Iris pigment epithelial cell (primary cell): ENCODE data around the gene TMEM25.
"Not testable (repeated sequence)": the region's sequence is repeated elsewhere in the genome, so short reads cannot be mapped to it uniquely, and the experiment has no call there.

Source experiments
- DNase-seq: peaks from one replicate; pipeline ENCODE4 v3.0.0-alpha.2; 2011; ENCODE audit warnings: low read depth

Gene TMEM25

GRCh38 chr11:118532091-118532490 lies 1.1 kb downstream of the TMEM25 start:
- no peak for DNase-seq

DNA sequence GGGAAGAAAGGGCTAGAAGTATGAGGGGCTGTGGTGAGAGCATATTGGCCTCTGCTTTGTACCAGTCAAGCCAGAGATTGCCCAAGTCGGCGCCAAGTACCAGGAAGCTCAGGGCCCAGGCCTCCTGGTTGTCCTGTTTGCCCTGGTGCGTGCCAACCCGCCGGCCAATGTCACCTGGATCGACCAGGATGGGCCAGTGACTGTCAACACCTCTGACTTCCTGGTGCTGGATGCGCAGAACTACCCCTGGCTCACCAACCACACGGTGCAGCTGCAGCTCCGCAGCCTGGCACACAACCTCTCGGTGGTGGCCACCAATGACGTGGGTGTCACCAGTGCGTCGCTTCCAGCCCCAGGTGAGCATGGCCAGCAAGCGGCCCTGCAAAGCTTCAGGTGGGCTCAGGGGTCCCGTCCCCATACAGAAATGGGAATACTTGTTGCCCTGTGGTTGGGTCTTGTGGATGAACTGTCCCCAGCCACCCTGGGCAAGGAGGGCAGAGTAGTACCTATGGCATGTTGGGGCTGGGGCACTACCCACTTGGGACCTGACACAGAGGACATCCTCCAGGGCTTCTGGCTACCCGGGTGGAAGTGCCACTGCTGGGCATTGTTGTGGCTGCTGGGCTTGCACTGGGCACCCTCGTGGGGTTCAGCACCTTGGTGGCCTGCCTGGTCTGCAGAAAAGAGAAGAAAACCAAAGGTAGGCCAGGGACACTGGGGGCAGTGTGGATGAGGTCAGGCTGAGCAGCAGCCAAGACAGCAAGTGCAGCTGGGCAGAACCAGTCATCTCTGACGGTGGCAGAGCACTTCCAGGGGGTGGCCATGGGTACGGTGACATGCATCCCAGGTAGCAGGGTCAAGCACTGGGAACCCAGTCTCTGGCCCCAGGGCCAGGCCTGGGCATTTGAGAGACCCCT lies 2.1 kb downstream of the TMEM25 start:
- no peak for DNase-seq

DNA sequence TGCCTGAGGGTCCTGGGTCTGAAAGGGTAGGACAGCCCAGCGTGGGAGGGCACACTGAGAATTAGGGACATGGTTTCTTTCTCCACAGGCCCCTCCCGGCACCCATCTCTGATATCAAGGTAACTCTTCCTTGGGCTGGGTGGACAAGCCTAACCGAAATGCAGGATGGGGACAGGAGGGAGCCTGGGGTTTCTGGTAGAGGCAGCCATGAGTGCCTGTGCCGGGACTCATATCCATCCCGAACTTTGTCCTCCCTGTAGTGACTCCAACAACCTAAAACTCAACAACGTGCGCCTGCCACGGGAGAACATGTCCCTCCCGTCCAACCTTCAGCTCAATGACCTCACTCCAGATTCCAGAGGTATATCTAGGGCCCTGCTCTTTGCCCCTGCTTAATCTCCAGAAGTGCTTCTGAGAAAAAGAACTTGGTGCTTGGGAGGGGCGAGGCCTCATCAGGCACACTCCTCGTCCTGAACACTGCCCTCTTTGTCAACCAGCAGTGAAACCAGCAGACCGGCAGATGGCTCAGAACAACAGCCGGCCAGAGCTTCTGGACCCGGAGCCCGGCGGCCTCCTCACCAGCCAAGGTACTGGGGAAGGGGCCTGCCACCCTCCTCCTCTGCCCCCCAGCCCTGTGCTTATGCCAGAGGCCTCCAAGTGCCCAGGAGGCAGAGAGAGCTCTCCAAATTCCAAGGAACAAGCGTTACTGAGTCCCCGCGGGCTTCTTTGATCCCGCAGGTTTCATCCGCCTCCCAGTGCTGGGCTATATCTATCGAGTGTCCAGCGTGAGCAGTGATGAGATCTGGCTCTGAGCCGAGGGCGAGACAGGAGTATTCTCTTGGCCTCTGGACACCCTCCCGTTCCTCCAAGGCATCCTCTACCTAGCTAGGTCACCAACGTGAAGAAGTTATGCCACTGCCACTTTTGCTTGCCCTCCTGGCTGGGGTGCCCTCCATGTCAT lies 3.1 kb downstream of the TMEM25 start:
- no peak for DNase-seq

GRCh38 chr11:118535261-118535660 lies 4.3 kb downstream of the TMEM25 start:
- no peak for DNase-seq

GRCh38 chr11:118536726-118537125 lies 5.7 kb downstream of the TMEM25 start:
- peak; percentile 68 for DNase-seq

DNA sequence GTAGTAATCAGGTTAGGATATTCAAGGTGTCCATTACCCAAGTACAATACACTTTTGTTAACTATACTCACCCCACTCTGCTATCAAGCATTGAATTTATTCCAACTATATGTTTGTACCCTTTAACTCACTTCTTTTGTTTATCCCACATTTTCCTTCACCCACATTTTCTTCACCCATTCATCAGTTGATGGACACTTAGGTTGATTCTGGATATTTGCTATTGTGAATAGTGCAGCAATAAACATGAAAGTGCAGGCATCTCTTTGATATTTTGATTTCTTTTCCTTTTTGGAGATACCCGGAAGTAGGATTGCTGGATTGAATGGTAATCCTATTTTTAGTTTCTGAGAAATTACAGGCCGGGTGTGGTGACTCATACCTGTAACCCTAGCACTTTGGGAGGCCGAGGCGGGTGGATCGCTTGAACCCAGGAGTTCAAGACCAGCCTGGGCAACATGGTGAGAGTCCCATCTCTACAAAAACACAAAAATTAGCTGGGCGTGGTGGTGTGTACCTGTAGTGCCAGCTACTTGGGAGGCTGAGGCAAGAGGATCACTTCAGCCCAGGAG lies 6.5 kb downstream of the TMEM25 start:
- DNase-seq, result no peak

DNA sequence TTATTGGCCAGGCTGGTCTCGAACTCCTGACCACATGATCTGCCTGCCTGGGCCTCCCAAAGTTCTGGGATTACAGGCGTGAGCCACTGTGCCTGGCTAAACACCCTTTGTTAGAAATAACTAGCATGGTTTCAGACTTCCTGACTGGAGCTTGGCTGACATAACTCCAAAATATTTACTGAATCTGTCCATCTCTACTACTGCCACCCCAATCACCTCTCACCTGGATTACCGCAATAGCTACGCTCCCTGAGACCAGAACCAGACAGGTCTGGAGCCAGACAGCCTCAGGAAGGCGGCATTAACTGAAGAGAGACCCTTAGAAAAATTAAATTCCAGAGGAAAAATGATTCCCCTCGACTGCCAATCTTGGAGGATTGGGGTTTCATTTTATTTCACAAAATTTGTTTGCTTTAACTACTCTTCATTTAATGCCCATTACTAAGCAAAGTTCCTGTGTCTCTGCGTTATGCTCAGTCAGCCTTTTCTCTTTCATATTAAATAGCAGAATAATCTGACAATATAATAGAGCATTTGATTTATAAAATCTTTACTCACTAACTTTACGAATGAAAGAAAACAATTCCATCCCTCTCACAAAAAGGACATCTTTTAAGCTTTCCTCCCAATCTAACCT lies 13.1 kb downstream of the TMEM25 start:
- DNase-seq, result no peak

DNA sequence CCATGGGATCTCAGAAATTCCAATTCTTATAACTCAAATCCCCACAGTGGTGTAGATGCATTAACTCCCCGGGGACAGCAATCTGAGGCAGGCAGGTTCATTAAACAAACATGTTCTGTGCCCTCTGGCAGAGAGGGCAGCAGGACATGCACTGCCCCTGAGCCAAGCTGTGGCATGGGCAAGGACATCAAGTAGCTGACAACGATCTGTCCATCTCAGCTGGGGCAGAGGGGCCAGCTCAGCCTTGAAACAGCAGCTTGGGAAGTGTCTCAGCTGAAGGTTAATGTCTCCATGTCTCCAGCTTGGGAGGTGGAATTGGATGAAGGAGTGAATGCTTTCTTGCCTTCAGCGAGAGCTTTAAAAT lies 13.6 kb downstream of the TMEM25 start:
- DNase-seq, result no peak

DNA sequence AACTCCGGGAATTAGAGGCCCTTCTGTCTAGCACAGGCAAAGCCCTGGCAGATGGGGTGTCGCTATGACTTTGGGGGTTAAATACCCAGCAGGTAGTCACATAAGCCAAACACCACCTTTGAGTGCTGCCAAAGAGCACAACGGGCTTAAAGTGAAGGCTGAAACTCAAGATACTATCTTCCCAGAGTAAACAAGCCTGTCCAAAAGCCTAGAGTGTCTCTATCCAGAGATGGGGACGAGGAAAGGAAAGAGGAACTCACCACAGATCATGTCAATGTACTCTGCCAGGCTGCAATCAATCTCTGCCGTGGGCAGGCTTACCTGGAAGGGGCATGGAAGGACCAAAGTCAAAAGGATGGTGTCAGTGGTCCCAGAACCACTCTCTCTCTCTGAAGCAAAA lies 14.5 kb downstream of the TMEM25 start:
- no peak for DNase-seq

DNA sequence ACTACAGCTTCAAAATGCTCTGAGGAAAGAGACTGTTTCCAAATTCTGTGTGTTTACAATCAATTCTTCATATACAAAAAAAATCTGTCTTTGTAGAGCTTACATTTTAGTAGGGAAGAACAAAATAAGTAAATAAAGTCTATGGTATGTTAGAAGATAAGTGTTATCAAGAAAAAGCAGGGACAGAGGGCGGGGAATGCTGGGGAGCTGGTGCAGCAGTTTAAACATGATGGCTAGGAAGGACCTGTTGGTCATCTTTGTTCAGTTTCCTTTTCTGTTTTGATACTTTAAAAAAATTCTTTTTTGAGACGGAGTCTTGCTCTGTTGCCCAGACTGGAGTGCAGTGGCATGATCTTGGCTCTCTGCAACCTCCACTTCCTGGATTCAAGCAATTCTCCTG lies 16.1 kb downstream of the TMEM25 start:
- no peak for DNase-seq

DNA sequence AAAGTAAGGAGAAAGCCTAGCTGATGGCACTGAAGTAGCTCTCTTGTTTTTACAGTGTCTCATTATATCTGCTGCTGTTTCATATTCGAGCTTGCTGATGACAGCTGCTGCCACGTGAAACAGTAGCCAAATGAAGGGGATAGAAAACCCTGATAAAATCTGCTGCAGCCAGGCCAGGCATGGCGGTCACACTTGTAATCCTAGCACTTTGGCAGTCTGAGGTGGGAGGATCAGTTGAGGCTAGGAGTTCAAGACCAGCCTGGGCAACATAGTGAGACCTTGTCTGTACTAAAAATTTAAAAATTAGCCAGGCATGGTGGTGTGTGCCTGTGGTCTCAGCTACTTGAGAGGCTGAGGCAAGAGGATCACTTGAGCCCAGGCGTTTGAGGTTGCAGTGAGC lies 21.3 kb downstream of the TMEM25 start:
- DNase-seq, result no peak

DNA sequence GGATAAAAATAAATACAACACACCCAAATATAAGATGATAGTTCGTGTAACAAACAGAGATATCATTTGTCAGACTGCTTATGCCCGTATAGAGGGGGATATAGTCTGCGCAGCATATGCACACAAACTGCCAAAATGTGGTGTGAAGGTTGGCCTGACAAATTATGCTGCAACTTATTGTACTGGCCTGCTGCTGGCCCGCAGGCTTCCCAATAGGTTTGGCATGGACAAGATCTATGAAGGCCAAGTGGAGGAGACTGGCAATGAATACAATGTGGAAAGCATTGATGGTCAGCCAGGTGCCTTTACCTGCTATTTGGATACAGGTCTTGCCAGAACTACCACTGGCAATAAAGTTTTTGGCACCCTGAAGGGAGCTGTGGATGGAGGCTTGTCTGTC lies 29.8 kb downstream of the TMEM25 start:
- no peak for DNase-seq

DNA sequence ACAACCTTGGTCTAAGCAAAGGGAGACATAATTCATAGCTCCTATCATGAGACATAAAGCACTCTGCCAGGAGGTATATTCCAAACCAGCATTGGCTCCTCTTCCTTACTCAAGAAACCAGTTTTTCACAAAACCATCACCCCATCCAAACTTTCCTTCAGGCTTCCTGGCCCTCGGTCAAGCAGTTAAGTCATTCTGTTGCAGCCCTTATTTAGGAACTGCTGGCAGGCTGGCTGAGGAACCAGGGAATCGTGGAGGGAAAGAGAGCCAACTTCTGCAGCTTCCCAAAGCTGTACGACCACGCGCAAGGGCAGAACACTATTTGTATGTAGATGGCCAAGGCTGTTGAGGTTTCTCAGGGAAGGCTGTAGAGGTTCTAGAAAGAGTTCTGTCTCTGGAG lies 34.1 kb downstream of the TMEM25 start:
- DNase-seq, result no peak

DNA sequence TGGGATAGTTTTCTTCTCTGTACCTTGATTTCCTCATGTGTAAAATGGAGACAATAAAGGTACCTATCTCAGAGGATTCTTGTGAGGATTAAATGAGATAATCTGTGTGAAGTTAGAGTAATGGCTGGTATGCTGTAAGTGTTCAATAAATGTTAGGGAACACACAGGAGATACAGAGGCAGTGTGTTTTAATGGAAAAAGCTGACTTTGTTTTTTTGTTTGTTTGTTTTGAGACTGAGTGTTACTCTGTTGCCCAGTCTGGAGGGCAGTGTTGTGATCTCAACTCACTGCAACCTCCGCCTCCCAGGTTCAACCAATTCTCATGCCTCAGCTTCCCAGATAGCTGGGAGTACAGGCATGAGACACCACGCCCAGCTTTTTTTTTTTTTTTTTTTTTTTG lies 38.7 kb downstream of the TMEM25 start:
- no peak for DNase-seq

DNA sequence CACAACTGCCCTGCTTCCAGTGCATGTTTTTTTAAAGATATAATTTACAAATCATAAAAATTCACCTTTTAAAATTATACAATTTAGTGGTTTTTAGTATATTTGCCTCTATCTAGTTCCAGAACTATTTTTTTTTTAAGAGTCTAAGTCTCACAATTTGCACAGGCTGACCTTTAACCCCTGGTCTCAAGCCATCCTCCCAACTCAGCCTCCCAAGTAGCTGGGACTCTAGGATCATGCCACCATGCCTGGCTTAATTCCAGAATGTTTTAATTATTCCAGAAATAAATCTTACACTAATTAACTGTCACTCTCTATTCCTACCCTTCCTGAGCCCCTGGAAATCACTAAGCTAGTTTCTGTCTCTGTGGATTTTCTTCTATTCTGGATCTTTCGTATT lies 39.8 kb downstream of the TMEM25 start:
- DNase-seq, result no peak

DNA sequence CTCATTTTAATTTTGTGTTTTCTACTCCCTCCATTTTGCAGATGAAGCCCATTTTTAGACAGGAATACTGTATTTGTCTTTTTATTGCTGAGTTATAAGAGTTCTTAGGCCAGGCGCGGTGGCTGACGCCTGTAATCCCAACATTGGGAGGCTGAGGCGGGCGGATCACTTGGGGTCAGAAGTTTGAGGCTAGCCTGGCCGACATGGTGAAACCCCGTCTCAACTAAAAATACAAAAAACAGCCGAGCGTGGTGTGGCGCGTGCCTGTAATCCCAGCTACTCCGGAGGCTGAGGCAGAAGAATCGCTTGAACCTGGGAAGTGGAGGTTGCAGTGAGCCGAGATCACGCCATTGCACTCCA lies 40.7 kb downstream of the TMEM25 start:
- peak; percentile 46 for DNase-seq

DNA sequence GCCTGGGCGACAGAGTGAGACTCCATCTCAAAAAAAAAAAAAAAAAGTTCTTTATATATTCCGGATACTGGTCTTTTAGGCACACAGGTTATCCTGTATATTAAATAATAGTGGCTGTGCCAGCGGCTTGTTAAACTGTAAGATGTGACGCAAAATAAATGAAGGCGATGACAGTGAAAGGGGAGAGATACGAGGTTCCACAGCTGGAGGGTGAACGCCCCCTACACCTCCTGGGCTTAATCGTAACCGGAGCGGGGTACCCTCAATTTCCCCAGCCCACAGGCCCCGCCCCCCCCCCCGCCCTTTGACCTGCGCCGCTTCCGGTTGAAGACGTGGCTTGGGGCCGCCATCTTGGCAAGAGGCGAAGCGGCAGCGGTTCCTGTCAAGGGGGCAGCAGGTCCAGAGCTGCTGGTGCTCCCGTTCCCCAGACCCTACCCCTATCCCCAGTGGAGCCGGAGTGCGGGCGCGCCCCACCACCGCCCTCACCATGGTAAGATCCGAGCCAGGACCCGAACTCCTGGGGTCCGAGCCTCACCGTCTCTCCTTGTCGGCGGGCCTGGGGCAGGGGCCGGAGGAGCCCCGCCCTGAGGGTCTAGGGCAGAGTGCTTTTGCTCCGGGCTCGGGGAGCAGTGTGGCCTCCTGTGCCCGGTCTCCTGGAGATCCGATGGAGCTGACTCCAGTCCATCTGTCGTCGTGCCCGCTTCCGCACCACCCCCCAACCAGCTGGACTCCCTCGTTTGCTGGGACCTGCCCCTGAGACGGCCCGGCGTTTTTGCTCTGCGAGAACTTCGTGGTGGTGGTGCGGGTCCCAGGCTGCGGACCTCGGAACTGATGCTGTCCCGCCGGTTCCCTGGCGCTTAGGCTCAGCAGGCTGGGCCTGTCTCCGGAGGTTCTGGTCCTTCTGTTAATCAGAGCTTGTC lies 41.3 kb downstream of the TMEM25 start, which contains the start of gene ARCN1:
TSS of gene ARCN1 (plus strand) at position 349 of the 920 bp plus-strand sequence. CDS start at position 488, 139 bp downstream.
- DNase-seq, result peak; percentile 72

DNA sequence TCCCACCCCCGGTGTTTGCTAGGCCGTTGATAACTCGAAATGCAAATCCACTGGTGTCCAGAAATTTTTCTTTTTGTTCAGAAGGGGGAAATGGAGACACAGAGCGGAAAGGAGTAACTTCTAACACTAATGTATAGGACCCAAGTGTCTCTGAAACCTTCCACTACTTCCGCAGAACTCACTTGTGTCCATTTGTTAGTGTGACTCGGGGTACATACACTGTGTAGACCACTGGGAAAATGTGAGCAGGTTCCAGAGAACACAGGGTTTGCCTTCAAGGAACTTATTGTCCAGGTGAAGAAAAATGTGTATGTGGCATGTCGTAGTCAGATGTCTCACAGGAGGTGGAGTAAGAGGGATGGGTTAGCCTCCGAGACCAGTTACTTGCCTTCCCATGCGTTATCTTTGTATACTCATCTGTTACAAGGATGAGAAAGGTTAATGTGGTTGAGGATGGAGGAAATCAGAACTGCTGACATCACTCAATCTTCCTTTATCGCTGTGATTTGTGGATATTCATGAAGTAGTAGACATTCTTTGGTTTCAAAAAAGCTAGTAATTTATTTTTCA lies 42.1 kb downstream of the TMEM25 start:
- DNase-seq, result peak; percentile 70

DNA sequence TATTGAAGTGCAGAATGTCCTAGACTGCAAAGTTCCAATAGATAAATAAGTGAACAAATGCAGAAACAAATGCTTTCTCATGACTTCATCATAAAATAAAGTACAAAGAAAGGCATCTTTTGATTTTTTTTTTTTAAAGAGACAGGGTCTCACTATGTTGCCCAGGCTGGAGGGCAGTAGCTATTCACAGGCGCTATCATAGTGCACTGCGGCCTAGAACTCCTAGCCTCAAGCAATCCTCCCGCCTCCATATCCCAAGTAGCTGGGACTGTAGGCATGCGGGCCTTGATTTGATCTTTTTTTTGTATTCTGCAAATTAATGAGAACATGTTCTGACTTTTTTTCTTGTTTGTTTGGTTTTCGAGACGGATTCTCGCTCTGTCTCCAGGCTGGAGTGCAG lies 43.6 kb downstream of the TMEM25 start:
- DNase-seq, result no peak

- DNase-seq, result not testable (repeated sequence)
Measured at GRCh38 chr11:118577995-118578394, 47.0 kb downstream of the TMEM25 start.

- DNase-seq, result no peak
Measured at GRCh38 chr11:118581057-118581456, 50.1 kb downstream of the TMEM25 start.
